HCT116 (cell line): ENCODE data around the gene MLLT3. TPM values are rescaled to one million over a fixed set of nuclear protein-coding genes. Genes with fewer than 3 reads are reported as not detected.

Experiments
- ATAC-seq: fragments of 200-7000 bp; cut with Tn5 transposase; 2 replicates; pipeline ENCODE4 v1.9.1; 2020; ENCODE audit warnings: mild to moderate bottlenecking, moderate library complexity
- BruUV-seq: library from RNA; stranded (reverse); fragments of 400-500 nt; replicated peaks from 2 replicates; lab custom pipeline; 2021; lab: Mats Ljungman, UMichigan
- CTCF ChIA-PET: fragments of 300-600 bp; sonication (Branson Sonifier 250); formaldehyde crosslinking; loops from one replicate; lab custom pipeline; 2021; ENCODE audit warnings: antibody characterized with exemption; lab: Charles Lee
- POLR2A ChIA-PET: fragments of 300-600, 350-600 bp; sonication (Branson Sonifier 250); formaldehyde crosslinking; loops from one replicate; lab custom pipeline; 2021; ENCODE audit warnings: antibody characterized with exemption; lab: Charles Lee
- RAD21 ChIA-PET, 2 experiments: fragments of 300-600 bp; sonication (Branson Sonifier 250); formaldehyde crosslinking; loops; one replicate each; lab custom pipeline; 2023; ENCODE audit warnings: low total read pairs in 2 of 2; ENCODE audit not compliant: uncharacterized antibody in 2 of 2, unreplicated experiment in 2 of 2, low non-redundant PET in 1 of 2; lab: Charles Lee
- DNase-seq: peaks from one replicate; pipeline ENCODE4 v3.0.0-alpha.2; 2010; ENCODE audit warnings: low read depth, low spot score
- H2AFZ ChIP-seq: fragments of 200-600 bp; shearing (Covaris generic), sonication (generic); 2 replicates; pipeline ENCODE4 v1.6.1; 2017; ENCODE audit warnings: low read depth, mixed run types, mixed read lengths, antibody characterized with exemption, low read length; ENCODE audit not compliant: poor library complexity, severe bottlenecking
- H3K27ac ChIP-seq: 2 replicates; pipeline ENCODE4 v1.5.1; 2012; ENCODE audit warnings: low read depth, low read length
- H3K27me3 ChIP-seq: fragments of 200-600 bp; sonication (generic); 2 replicates; pipeline ENCODE4 v1.6.1; 2016; ENCODE audit warnings: mixed run types, low read length, mixed read lengths; ENCODE audit not compliant: insufficient read depth
- H3K36me3 ChIP-seq, 2 experiments: fragments of 200-500 bp in 1 of 2; fragments of 200-600 bp in 1 of 2; sonication (Bioruptor generic) in 1 of 2; sonication (generic) in 1 of 2; 2 replicates each; pipeline versions ENCODE4 v1.5.1 to v1.6.1; 2014 to 2016; ENCODE audit warnings: low read length in 2 of 2, inconsistent platforms in 1 of 2, mixed read lengths in 1 of 2, mixed run types in 1 of 2; ENCODE audit not compliant: insufficient read depth in 2 of 2, control insufficient read depth in 1 of 2
- H3K4me1 ChIP-seq, 2 experiments: fragments of 200-600 bp in 1 of 2; sonication (generic) in 1 of 2; 2 replicates each; pipeline versions ENCODE4 v1.5.1 to v1.6.1; 2012 to 2017; ENCODE audit warnings: low read length in 2 of 2, inconsistent platforms in 1 of 2, mild to moderate bottlenecking in 1 of 2, mixed read lengths in 1 of 2, mixed run types in 1 of 2, moderate library complexity in 1 of 2; ENCODE audit not compliant: insufficient read depth in 2 of 2, control insufficient read depth in 1 of 2
- H3K4me2 ChIP-seq: fragments of 200-600 bp; sonication (generic); 2 replicates; pipeline ENCODE4 v1.6.1; 2017; ENCODE audit warnings: mixed run types, low read length, mixed read lengths
- H3K4me3 ChIP-seq, 2 experiments: fragments of 200-600 bp in 1 of 2; sonication (generic) in 1 of 2; replicated peaks in 1 of 2; 2 replicates each; pipeline ENCODE4 v1.5.1; 2011 to 2016; ENCODE audit warnings: low read length in 2 of 2, control low read depth in 1 of 2, low read depth in 1 of 2, mild to moderate bottlenecking in 1 of 2, mixed read lengths in 1 of 2, mixed run types in 1 of 2
- H3K79me2 ChIP-seq: fragments of 200-600 bp; sonication (generic); 2 replicates; pipeline ENCODE4 v1.6.1; 2017; ENCODE audit warnings: mild to moderate bottlenecking, mixed run types, low read length, moderate library complexity, mixed read lengths; ENCODE audit not compliant: insufficient read depth
- H3K9ac ChIP-seq: fragments of 200-600 bp; sonication (generic); 2 replicates; pipeline ENCODE4 v1.6.1; 2016; ENCODE audit warnings: low read length, mixed read lengths
- H3K9me2 ChIP-seq: fragments of 200-600 bp; sonication (generic), shearing (Covaris generic); 2 replicates; pipeline ENCODE4 v1.6.1; 2017; ENCODE audit warnings: mixed run types, mild to moderate bottlenecking, moderate library complexity; ENCODE audit not compliant: insufficient read depth
- H3K9me3 ChIP-seq, 2 experiments: fragments of 200-500 bp in 1 of 2; fragments of 200-600 bp in 1 of 2; sonication (Bioruptor generic) in 1 of 2; sonication (generic) in 1 of 2; 2 replicates each; pipeline ENCODE4 v1.6.1; 2014 to 2017; ENCODE audit warnings: low read length in 2 of 2, mixed read lengths in 2 of 2, inconsistent platforms in 1 of 2, low read depth in 1 of 2, mild to moderate bottlenecking in 1 of 2, mixed run types in 1 of 2, moderate library complexity in 1 of 2; ENCODE audit not compliant: control insufficient read depth in 1 of 2, insufficient read depth in 1 of 2
- H4K20me1 ChIP-seq: fragments of 200-600 bp; sonication (generic), shearing (Covaris generic); 2 replicates; pipeline ENCODE4 v1.6.1; 2017; ENCODE audit warnings: mixed run types, mild to moderate bottlenecking, moderate library complexity; ENCODE audit not compliant: insufficient read depth
- ATF3 ChIP-seq: IDR thresholded peaks from 2 replicates; pipeline ENCODE4 v1.6.1; 2012
- CBX3 ChIP-seq: IDR thresholded peaks from 2 replicates; pipeline ENCODE4 v1.6.1; 2012; ENCODE audit warnings: low read depth
- EZH2 ChIP-seq: fragments of 200-600 bp; sonication (generic); IDR thresholded peaks from 2 replicates; pipeline ENCODE4 v1.6.1; 2017; ENCODE audit warnings: antibody characterized with exemption, mixed run types
- FOSL1 ChIP-seq: IDR thresholded peaks from 2 replicates; pipeline ENCODE4 v1.6.1; 2012; ENCODE audit warnings: low read depth
- MAX ChIP-seq: IDR thresholded peaks from 2 replicates; pipeline ENCODE4 v1.6.1; 2012
- POLR2AphosphoS5 ChIP-seq: IDR thresholded peaks from 2 replicates; pipeline ENCODE4 v1.6.1; 2011; ENCODE audit warnings: mild to moderate bottlenecking, low read depth, low read length, moderate library complexity
- REST ChIP-seq: IDR thresholded peaks from 2 replicates; pipeline ENCODE4 v1.6.1; 2012; ENCODE audit warnings: low read depth
- SP1 ChIP-seq: IDR thresholded peaks from 2 replicates; pipeline ENCODE4 v1.6.1; 2012; ENCODE audit warnings: low read depth
- YY1 ChIP-seq: IDR thresholded peaks from 2 replicates; pipeline ENCODE4 v1.6.1; 2011; ENCODE audit warnings: low read length, low read depth, moderate library complexity, mild to moderate bottlenecking; ENCODE audit not compliant: insufficient replicate concordance; ENCODE audit errors: extremely low read depth
- ZFX ChIP-seq: fragments of 450-650 bp; IDR thresholded peaks from 2 replicates; pipeline ENCODE4 v1.6.1; 2017
- intact Hi-C: fragments of 100-400 bp; cut with micrococcal nuclease; formaldehyde crosslinking; loops from 2 replicates; pipeline ENCODE4 v1.10.0; 2022
- total RNA-seq: library from RNA; stranded (reverse); gene quantifications from one replicate; pipeline ENCODE4 v1.2.1, GENCODE V29; 2021; ENCODE audit not compliant: unreplicated experiment

Gene MLLT3
- total RNA-seq, 1 experiment from 2014 or later = 4.3 TPM

- Histone ChIP-seq H3K27ac (no peak overlapping the region), H3K27me3 (peaks cover under 1% of the 10 kb centered on the region; the same call in 1 of the 2 replicates), H4K20me1 (no peaks in the 10 kb centered on the region), H3K9ac (no peak overlapping the region), H3K4me3 (no peak overlapping the region), H3K4me1 (peaks cover 0 to 9% of the 10 kb centered on the region in 2 experiments; a peak in 1 of 4 replicates), H3K4me2 (no peak overlapping the region), H3K9me2 (no peaks in the 10 kb centered on the region), H3K79me2 (no peaks in the 10 kb centered on the region), H3K36me3 (no peaks in the 10 kb centered on the region), H3K9me3 (no peaks in the 10 kb centered on the region), H2AFZ (no peak overlapping the region)
- ATAC-seq (no peak), DNase-seq (no peak)
- ChIA-PET CTCF (no interaction called here), RAD21 (no interaction called here), POLR2A (no interaction called here)
- intact Hi-C loops = no loop called here
- TF ChIP-seq MAX (no peak), REST (no peak), FOSL1 (no peak), SP1 (no peak), ZFX (no peak), POLR2AphosphoS5 (no peak), CBX3 (no peak), EZH2 (no peak), YY1 (no peak), ATF3 (no peak)
- no TSS peak for BruUV-seq
Measured at GRCh38 chr9:20618361-20618802, 3.9 kb downstream of the MLLT3 start.
